Small intestine (tissue), 7 donors: ENCODE results near the gene OBSCN. TPM values are rescaled to one million over a fixed set of nuclear protein-coding genes. Genes with fewer than 3 reads are reported as not detected.
A peak's percentile ranks its signal among the peaks of the same experiment; 100 is the strongest.

ENCODE experiments used
- DNase-seq, 2 donors: peaks; one replicate each; pipeline versions ENCODE4 v3.0.0 to v3.0.0-alpha.2; 2013
- FAIRE-seq: peaks from 2 replicates; lab custom pipeline; 2012; peaks lifted over from hg19 to GRCh38; lab: Jason Lieb, UNC
- H3K27ac ChIP-seq, 3 donors: one replicate each; pipeline ENCODE4 v1.5.1; 2013; ENCODE audit warnings: low read length in 2 of 3, mild to moderate bottlenecking in 2 of 3, control low read depth in 1 of 3, inconsistent platforms in 1 of 3, low read depth in 1 of 3, moderate library complexity in 1 of 3
- H3K27me3 ChIP-seq, 3 donors: one replicate each; pipeline ENCODE4 v1.6.1; 2013; ENCODE audit warnings: low read length in 3 of 3, inconsistent platforms in 1 of 3; ENCODE audit not compliant: control insufficient read depth in 3 of 3, insufficient read depth in 3 of 3
- H3K36me3 ChIP-seq, 3 donors: one replicate each; pipeline ENCODE4 v1.6.1; 2013; ENCODE audit warnings: low read length in 3 of 3, inconsistent platforms in 1 of 3, low read depth in 1 of 3, mild to moderate bottlenecking in 1 of 3, moderate library complexity in 1 of 3; ENCODE audit not compliant: control insufficient read depth in 3 of 3, insufficient read depth in 2 of 3
- H3K4me1 ChIP-seq, 3 donors: one replicate each; pipeline ENCODE4 v1.6.1; 2013; ENCODE audit warnings: low read length in 2 of 3, inconsistent platforms in 1 of 3, low read depth in 1 of 3, mild to moderate bottlenecking in 1 of 3, moderate library complexity in 1 of 3; ENCODE audit not compliant: control insufficient read depth in 3 of 3, insufficient read depth in 2 of 3
- H3K4me3 ChIP-seq, 3 donors: one replicate each; pipeline ENCODE4 v1.5.1; 2013; ENCODE audit warnings: low read length in 3 of 3, control low read depth in 1 of 3, inconsistent platforms in 1 of 3, low read depth in 1 of 3, mild to moderate bottlenecking in 1 of 3, moderate library complexity in 1 of 3
- H3K9me3 ChIP-seq, 2 donors: one replicate each; pipeline ENCODE4 v1.6.1; 2013; ENCODE audit warnings: low read depth in 1 of 2, low read length in 1 of 2; ENCODE audit not compliant: control insufficient read depth in 2 of 2, insufficient read depth in 1 of 2
- WGBS, 3 donors: extraction: QIAGEN DNeasy Blood & Tissue Kit; methylation state at CpG; one replicate each; pipeline ENCODE4 v1.1.7; 2013; 5-methylcytosine and 5-hydroxymethylcytosine counted together
- polyA plus RNA-seq, 4 donors: library from polyadenylated mRNA; stranded (reverse) in 3 of 4; unstranded in 1 of 4; fragments of 200-250 nt in 3 of 4; fragments of 120-200 nt in 1 of 4; gene quantifications; one replicate each; pipeline versions ENCODE4 v1.2.1 to v1.2.3, GENCODE V29; 2013
- donor health status: healthy with polysubstance abuse.
- donor health status: control.
- donor health status: control.
- donor health status: Bipolar disorder and iron deficiency.
- donor health status: healthy.

OBSCN gene
- polyA plus RNA-seq, 4 donors, result 3.6 to 36.2 (median 5.7) TPM

DNA sequence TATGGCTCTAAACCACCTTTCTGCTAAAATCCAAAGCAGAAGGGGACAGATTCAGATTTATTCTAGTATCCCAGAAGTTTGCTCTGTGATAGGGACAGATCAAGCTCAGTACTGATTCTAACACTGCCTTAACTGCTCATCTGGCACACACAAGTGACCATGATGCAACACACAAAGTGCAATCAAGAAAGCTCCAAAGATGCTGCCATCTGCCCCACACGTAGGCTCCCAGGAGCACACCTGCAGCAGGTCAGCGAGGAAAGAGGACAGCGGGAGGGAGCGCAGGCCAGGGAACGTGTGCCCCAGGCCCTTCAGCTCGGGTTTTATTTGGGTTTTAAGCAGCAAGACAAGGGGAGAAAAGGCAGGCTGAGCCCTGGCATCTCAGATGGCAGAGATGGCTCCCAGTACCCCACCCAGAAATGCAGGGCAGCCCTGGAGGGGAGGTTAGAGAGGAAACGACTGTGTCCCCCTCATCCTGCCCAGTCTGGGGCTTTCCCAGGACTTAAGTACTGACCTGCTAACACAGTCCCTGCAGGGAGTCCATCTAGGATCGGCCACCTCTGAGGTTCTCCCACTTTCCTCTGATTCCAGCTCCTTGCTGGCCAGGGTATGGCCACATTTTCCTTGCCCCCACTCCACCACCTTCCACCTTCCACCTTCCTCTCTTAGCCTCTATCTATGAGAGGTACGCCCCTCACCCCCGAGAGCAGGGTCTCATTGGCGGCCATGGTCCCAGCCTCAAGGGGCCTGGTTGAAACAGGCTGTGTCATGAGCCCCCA, 197.5 kb downstream of the OBSCN start:
- Histone ChIP-seq H3K4me3 (peak overlapping the region; percentile 66 to 98 (median 96)), H3K36me3 (peaks cover 0 to 42% (median 5%) of the 10 kb centered on the region in 3 donors), H3K27me3 (no peaks in the 10 kb centered on the region), H3K4me1 (peaks cover 4 to 17% (median 13%) of the 10 kb centered on the region in 3 donors), H3K9me3 (no peaks in the 10 kb centered on the region), H3K27ac (peak overlapping the region in 2 of 3 donors; percentile 2 to 15)
- FAIRE-seq (no peak), DNase-seq (peak in 1 of 2 donors; percentile 28)
- WGBS, 3 donors, result 5 to 22% (median 13%) methylated on average over 10 to 11 of the region's 11 CpGs

DNA sequence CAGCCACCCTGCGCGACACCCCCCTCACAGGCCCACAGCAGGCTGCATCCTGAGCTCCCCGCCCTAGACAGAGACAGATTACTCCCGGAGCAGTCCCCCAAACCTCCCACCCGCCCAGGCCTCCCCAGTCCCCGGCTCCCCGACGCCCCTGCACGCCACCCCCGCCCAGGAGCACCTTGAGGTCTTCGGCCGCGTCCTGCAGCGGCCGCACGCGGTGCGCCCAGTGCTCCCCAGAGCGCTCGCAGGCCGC, 198.1 kb downstream of the OBSCN start:
- DNase-seq (no peak), FAIRE-seq (no peak)
- Histone ChIP-seq H3K27ac (peak overlapping the region in 2 of 3 donors; percentile 90 to 91), H3K9me3 (no peaks in the 10 kb centered on the region), H3K4me3 (peak overlapping the region; percentile 66 to 98 (median 96)), H3K4me1 (peaks cover 4 to 17% (median 13%) of the 10 kb centered on the region in 3 donors), H3K27me3 (no peaks in the 10 kb centered on the region), H3K36me3 (peaks cover 0 to 42% (median 1%) of the 10 kb centered on the region in 3 donors)
- WGBS, 3 donors, result 0 to 1% (median 1%) methylated on average over 14 to 21 of the region's 21 CpGs

DNA sequence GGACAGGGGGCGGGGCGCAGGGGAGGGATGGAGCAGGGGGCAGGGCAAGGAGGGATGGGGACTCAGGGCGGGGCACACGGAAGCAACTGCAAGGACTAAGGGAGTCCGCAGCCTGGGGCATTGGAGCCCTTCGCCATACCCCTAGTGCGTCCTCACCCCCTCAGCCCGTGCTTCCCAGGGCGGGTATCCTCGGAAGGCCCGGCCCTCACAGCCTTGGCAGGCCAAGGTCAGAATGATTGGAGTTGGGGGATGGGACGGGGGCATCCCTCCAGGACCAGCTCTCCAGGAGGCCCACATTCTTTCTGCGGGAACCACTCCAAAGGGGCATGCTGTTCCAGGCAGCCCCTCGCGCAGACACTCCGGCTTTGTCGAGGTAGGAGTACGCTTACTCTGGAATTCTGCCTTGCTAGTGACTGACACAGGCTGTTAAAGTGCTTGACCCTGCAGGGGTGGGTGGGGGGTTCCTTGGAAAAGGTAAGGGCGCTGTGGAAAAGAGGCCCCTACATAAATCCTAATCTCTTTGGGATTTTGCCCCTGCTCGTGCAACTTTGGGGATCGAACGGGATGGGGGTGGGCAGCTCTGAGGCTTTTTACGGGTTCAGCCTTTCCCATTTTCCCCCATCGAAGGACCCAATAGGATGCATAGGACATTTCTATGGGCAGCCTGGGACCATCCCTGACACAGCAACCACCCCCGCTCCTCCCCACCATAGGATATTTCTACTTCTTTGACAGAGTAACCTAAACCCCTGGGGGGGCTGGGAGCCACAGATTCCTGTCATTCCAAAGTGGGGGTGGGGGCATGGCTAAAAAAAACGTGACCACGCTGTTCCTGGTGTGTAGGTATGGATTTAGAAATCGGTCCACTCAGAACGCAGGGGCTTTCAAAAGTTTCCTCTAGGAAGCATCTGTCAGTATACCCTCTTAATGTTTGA, 199.5 kb downstream of the OBSCN start:
- DNase-seq, result no peak
- Histone ChIP-seq H3K36me3 (peaks cover 0 to 31% (median 2%) of the 10 kb centered on the region in 3 donors), H3K27ac (peak overlapping the region; percentile 56 to 80 (median 79)), H3K9me3 (no peaks in the 10 kb centered on the region), H3K27me3 (no peaks in the 10 kb centered on the region), H3K4me3 (peak overlapping the region; percentile 48 to 98 (median 66)), H3K4me1 (peaks cover 4 to 17% (median 13%) of the 10 kb centered on the region in 3 donors)
- 22 to 33% (median 33%) methylated on average over 27 to 29 of the region's 29 CpGs for WGBS, 3 donors
- FAIRE-seq, result no peak

DNA sequence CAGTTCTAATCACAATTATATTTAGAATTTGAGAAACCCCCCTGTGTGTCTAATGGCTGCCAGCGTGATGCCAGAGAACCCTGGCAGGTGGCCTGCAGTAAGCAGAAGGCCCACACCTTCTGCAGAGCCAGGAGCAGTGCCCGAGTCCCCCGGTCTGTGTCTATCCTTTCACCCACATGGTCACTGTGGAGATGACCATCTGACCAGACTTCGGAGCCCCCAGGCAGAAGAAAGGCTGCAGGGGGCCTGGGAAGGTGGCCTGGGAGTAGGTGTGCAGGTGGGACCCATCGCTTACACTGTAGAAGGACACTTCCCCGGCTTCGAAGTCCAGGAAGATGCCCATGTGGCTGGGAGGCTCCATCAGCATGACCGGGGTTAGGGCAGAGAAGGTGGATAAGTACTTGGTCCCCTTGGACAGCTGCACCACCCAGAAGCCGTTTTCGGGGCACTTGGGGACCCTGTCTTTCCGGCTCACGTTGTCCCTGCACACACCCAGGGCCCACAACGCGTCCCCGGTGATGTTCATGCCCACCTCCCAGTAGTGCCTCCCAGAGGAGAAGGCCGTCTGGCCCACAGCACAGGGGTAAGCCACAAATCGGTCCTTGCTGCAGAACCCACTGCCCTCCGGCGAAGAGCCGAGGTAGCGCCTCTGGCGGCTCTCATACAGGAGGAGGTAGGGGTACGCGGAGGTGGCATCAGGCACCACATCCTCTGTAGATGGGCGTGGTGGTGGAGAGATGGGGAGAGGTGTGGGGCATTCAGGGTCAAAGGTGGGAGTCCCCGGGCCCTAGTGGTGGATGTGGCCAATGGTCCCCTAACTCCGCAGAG, 200.4 kb downstream of the OBSCN start:
- Histone ChIP-seq H3K27ac (no peak overlapping the region), H3K27me3 (no peaks in the 10 kb centered on the region), H3K4me3 (no peak overlapping the region), H3K4me1 (peaks cover 4 to 17% (median 13%) of the 10 kb centered on the region in 3 donors), H3K9me3 (no peaks in the 10 kb centered on the region), H3K36me3 (peaks cover 0 to 23% (median 2%) of the 10 kb centered on the region in 3 donors)
- DNase-seq, result no peak
- 93 to 95% (median 94%) methylated on average over 27 of the region's 27 CpGs for WGBS, 3 donors
- FAIRE-seq, result no peak

DNA sequence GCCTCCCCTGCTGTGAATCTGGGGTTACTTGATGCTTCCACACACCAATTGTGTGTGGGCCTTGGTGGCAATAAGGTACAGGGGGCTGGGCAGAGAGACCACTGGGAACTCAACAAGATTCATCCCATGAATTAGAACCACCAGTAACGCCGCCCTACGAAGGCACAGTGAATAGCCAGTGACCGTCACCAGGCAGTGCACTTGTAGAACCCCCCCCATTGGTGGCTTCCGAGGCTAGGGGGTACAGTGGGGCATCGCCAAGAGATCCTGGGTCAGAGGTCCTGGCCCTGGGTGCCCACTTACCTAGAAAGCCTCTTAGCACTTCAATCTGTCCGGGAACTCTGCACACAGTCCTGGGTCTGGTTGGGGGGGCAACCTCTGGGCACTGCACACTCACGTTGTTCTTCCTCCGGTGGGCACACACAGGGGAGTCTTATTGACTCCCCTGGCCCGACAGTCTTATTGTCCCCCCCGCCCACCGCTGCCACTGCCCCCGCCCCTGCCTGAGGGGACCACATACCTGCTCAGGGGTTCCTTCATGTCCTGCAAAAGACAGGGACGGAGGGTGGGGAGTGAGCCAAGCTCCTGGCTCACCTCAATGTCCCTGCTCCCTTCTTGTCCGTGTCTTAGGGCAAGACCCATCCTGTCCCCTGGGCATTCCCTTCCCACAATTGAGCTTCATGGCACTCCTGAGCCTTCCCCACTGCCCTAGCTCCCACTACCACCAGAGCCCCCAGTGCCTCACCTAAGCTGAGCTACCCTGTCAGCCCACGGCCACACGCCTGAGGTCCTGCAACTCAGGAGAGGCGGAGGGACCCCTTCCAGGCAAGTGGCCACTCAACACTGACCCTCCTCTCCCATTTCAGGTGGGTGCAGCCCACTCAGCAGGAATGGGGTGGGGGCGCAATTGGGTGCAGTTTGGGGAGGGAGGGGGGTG, 201.3 kb downstream of the OBSCN start:
- 90 to 94% (median 93%) methylated on average over 19 of the region's 19 CpGs for WGBS, 3 donors
- no peak for DNase-seq

DNA sequence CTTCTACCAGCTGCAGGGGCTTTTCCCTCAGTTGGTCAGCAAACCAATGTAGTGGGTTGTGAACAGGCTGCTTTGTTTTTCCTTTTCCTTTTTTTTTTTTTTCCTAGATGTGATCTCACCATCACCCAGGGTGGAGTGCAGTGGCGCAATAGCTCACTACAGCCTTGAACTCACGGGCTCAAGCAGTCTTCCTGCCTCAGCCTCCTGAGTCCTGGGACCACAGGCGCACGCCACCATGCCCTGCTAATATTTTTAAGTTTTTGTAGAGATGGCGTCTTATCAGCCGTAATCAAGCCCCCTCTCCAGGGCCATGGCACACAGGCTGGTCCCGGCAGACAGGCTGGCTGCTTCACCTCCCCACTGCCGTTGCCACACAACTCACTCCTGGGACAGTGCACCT, 202.2 kb downstream of the OBSCN start:
- H3K4me3 ChIP-seq, result no peak overlapping the region
- H3K27ac ChIP-seq, result no peak overlapping the region
- peaks cover 0 to 5% (median 0%) of the 10 kb centered on the region in 3 donors for H3K27me3 ChIP-seq
- peaks cover 0 to 15% (median 2%) of the 10 kb centered on the region in 3 donors for H3K36me3 ChIP-seq
- no peak for DNase-seq
- H3K9me3 ChIP-seq, result no peaks in the 10 kb centered on the region
- WGBS, 3 donors, result 87 to 94% (median 90%) methylated on average over 8 of the region's 8 CpGs
- no peak for FAIRE-seq
- peaks cover 2 to 12% (median 8%) of the 10 kb centered on the region in 3 donors for H3K4me1 ChIP-seq

More for the DNA sequence above, 201.3 kb downstream of the OBSCN start:
- Histone ChIP-seq H3K36me3 (peaks cover 0 to 16% (median 2%) of the 10 kb centered on the region in 3 donors), H3K27me3 (no peaks in the 10 kb centered on the region), H3K4me3 (no peak overlapping the region), H3K9me3 (no peaks in the 10 kb centered on the region), H3K4me1 (peaks cover 4 to 15% (median 13%) of the 10 kb centered on the region in 3 donors), H3K27ac (no peak overlapping the region)
- no peak for FAIRE-seq

DNA sequence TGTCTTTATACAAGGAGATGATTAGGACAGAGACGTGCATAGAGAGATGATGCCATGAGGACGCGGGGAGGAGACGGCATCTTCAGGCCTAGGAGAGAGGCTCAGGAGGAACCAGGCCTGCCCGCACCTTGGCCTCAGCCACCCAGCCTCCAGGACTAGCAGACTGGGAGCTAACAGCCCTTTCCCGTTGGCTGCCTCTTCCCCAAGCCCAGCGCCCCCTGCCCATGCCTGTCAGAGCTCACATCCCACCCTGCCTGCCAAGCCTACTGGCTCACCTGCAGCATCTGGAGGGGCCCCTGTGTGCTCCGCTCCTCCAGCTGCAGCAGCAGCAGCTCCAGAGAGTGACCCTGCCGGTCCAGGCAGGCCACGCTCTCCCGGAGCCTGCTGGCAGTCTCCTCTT, 202.8 kb downstream of the OBSCN start:
- H3K27ac ChIP-seq, result no peak overlapping the region
- no peak for DNase-seq
- 90 to 96% (median 91%) methylated on average over 11 of the region's 11 CpGs for WGBS, 3 donors
- H3K36me3 ChIP-seq, result peaks cover 0 to 15% (median 2%) of the 10 kb centered on the region in 3 donors
- no peak for FAIRE-seq
- no peaks in the 10 kb centered on the region for H3K9me3 ChIP-seq
- peaks cover 0 to 12% (median under 1%) of the 10 kb centered on the region in 3 donors for H3K27me3 ChIP-seq
- H3K4me1 ChIP-seq, result peaks cover 0 to 7% (median 1%) of the 10 kb centered on the region in 3 donors
- H3K4me3 ChIP-seq, result no peak overlapping the region
